ENCODE measurements around the gene AXL. TPM values are rescaled to one million over a fixed set of nuclear protein-coding genes. Genes with fewer than 3 reads are reported as not detected.
A peak's percentile ranks its signal among the peaks of the same experiment; 100 is the strongest.

AXL gene
- total and polyA plus RNA-seq, 2 of the 13 experiments (the other 11 are each of a cell fraction or from before 2014, with no cell fraction given) = 0.71 to 5.9 TPM

DNA sequence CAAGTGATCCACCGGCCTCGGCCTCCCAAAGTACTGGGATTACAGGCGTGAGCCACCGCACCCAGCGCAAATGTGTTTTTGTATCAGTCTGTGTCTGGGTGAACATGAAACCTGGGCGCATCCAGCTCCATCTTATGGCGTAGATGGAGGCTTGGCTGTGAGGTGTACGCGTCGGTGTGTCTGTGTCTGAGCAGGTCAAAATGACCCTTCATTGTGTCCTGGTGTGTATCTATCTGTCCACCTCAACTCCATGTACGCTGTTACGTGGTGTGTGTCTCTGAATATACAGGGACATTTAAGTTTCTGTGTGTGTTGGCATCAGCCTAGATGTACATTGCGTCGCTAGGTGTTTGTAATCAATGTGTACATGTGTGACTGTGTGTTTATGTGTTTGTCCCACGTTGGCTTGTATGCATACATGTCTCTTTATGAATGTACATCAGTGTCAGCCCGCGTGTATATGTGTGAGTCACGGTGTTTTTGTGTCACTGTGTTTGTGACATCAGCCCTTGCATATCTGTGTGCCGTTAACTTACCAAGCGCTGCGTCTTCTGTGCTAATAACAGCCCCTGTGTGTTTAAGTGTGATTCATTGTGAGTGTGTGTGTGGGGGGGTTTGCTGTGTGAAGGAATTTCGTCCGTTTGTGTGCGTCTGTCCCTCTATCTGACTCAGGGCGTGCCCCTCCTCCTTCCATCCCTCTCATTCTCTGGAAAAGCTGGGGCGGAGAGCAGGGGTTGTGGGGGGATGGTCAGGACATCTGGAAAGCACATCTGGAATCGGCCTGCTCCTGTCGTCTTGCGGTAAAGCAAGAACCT lies 6.4 kb downstream of the AXL start (continued):
- TF ChIP-seq ZBTB26 (CRISPR knock-in tag; IDR thresholded peaks at IDR 0.05; ENCODE audit: borderline replicate concordance) (peak; percentile 99), FOXP1 (IDR thresholded peaks at IDR 0.05) (0 out of 2 replicates have a peak, but pooled peaks have one; percentile 18), FOXP1 (CRISPR knock-in tag; IDR thresholded peaks at IDR 0.05) (no peak), ZBTB43 (CRISPR knock-in tag; conservative IDR thresholded peaks at IDR 0.05) (peak; percentile 61; the same call in 1 of the 2 replicates), TEAD2 (CRISPR knock-in tag; IDR thresholded peaks at IDR 0.05) (no peak), SSRP1 (CRISPR knock-in tag; IDR thresholded peaks at IDR 0.05) (0 out of 2 replicates have a peak, but pooled peaks have one; percentile 22), REL (CRISPR knock-in tag; conservative IDR thresholded peaks at IDR 0.05) (peak; percentile 22; the same call in 1 of the 2 replicates), ZNF280D (CRISPR knock-in tag; IDR thresholded peaks at IDR 0.05) (0 out of 2 replicates have a peak, but pooled peaks have one; percentile 2), ATF7 (IDR thresholded peaks at IDR 0.05) (peak; percentile 6; the same call in 1 of the 2 replicates), ATF7 (CRISPR knock-in tag; IDR thresholded peaks at IDR 0.05) (no peak)
- TF ChIP-seq, protein P1, sequence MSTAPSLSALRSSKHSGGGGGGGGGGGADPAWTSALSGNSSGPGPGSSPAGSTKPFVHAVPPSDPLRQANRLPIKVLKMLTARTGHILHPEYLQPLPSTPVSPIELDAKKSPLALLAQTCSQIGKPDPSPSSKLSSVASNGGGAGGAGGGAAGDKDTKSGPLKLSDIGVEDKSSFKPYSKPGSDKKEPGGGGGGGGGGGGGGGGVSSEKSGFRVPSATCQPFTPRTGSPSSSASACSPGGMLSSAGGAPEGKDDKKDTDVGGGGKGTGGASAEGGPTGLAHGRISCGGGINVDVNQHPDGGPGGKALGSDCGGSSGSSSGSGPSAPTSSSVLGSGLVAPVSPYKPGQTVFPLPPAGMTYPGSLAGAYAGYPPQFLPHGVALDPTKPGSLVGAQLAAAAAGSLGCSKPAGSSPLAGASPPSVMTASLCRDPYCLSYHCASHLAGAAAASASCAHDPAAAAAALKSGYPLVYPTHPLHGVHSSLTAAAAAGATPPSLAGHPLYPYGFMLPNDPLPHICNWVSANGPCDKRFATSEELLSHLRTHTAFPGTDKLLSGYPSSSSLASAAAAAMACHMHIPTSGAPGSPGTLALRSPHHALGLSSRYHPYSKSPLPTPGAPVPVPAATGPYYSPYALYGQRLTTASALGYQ (CRISPR knock-in tag; IDR thresholded peaks at IDR 0.05) = no peak
- TF ChIP-seq, protein P2, sequence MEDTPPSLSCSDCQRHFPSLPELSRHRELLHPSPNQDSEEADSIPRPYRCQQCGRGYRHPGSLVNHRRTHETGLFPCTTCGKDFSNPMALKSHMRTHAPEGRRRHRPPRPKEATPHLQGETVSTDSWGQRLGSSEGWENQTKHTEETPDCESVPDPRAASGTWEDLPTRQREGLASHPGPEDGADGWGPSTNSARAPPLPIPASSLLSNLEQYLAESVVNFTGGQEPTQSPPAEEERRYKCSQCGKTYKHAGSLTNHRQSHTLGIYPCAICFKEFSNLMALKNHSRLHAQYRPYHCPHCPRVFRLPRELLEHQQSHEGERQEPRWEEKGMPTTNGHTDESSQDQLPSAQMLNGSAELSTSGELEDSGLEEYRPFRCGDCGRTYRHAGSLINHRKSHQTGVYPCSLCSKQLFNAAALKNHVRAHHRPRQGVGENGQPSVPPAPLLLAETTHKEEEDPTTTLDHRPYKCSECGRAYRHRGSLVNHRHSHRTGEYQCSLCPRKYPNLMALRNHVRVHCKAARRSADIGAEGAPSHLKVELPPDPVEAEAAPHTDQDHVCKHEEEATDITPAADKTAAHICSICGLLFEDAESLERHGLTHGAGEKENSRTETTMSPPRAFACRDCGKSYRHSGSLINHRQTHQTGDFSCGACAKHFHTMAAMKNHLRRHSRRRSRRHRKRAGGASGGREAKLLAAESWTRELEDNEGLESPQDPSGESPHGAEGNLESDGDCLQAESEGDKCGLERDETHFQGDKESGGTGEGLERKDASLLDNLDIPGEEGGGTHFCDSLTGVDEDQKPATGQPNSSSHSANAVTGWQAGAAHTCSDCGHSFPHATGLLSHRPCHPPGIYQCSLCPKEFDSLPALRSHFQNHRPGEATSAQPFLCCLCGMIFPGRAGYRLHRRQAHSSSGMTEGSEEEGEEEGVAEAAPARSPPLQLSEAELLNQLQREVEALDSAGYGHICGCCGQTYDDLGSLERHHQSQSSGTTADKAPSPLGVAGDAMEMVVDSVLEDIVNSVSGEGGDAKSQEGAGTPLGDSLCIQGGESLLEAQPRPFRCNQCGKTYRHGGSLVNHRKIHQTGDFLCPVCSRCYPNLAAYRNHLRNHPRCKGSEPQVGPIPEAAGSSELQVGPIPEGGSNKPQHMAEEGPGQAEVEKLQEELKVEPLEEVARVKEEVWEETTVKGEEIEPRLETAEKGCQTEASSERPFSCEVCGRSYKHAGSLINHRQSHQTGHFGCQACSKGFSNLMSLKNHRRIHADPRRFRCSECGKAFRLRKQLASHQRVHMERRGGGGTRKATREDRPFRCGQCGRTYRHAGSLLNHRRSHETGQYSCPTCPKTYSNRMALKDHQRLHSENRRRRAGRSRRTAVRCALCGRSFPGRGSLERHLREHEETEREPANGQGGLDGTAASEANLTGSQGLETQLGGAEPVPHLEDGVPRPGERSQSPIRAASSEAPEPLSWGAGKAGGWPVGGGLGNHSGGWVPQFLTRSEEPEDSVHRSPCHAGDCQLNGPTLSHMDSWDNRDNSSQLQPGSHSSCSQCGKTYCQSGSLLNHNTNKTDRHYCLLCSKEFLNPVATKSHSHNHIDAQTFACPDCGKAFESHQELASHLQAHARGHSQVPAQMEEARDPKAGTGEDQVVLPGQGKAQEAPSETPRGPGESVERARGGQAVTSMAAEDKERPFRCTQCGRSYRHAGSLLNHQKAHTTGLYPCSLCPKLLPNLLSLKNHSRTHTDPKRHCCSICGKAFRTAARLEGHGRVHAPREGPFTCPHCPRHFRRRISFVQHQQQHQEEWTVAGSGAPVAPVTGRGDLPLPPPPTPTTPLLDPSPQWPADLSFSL (CRISPR knock-in tag; IDR thresholded peaks at IDR 0.05) = peak; percentile 88

All from HepG2 (cell line).